HG03558 (cell line): ENCODE results near the gene SIVA1.

Experiments used
- ATAC-seq: cut with Tn5 transposase; IDR thresholded peaks from one replicate; pipeline ENCODE4 v1.9.1; 2021; ENCODE audit warnings: moderate number of reproducible peaks; ENCODE audit not compliant: unreplicated experiment; ENCODE audit errors: extremely low read depth

The SIVA1 gene

GRCh38 chr14:104734051-104734587 is 18.8 kb upstream of the SIVA1 start:
- no peak for ATAC-seq

DNA sequence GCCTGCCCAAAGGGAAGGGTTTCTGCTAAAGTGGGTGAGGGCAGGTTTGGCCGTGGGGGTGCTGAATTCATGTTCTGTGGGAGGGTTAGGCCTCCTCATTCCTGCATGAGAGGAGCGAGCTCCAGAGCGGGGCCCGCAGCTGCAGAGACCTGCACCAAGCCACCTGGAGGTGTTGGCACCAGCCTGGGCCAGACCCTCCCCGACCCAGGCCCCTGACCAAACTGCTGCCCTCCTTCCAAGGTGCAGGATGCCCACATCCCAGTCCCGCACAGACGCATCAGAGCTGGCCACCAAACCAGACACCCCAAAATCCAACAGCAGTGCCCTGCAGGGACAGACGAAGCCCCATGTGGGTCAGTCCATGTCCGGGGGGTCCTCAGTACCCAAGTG is 18.4 kb upstream of the SIVA1 start:
- ATAC-seq, result no peak

- no peak for ATAC-seq
Measured at GRCh38 chr14:104734991-104735779, 17.8 kb upstream of the SIVA1 start.

- no peak for ATAC-seq
Measured at GRCh38 chr14:104735830-104736642, 16.9 kb upstream of the SIVA1 start.

GRCh38 chr14:104738375-104739019 is 14.4 kb upstream of the SIVA1 start:
- no peak for ATAC-seq

GRCh38 chr14:104739026-104739425 is 13.9 kb upstream of the SIVA1 start:
- ATAC-seq, result no peak

DNA sequence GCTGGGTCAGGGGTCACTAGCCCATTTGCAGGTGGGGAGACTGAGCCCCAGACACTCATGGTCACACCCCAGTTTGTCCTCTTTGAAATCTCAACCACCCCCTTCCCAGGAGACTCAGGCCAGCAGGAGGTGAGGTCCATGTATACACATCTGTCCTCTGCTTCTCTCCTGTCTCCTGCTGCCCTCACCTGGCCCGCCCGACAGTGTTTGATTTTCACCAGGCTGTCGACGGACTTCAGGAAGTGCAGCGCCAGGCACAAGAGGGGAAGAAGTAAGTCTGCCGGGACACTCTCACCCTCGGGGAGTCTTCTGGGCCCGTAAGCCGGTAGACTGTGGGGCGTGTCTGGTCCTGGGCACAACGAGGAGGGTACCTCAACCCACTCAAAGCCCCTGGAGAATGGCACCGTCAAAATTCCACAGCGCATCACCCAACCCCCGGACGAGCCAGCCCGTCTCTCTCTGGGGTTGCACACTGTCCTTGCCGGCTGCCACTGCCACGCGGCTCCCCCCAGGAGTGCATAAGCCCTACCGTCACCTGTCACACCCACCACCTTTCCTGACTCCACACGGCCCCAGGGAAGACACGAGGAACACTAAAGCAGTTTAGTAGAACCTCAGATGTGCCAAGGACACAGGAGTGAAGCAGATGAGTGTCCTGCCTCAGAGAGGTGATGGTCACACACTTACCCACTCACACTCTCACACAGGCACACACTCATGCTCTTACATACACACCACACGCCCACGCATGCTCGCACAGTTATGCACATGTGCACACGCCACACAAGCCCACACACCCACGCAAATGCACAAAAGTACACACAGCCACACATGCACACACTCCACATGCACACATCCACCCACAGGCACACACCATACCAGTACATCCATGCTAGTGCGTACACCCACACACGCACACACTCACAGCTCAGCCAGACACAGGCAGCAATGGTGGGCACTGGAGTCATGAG is 13.1 kb upstream of the SIVA1 start:
- no peak for ATAC-seq

DNA sequence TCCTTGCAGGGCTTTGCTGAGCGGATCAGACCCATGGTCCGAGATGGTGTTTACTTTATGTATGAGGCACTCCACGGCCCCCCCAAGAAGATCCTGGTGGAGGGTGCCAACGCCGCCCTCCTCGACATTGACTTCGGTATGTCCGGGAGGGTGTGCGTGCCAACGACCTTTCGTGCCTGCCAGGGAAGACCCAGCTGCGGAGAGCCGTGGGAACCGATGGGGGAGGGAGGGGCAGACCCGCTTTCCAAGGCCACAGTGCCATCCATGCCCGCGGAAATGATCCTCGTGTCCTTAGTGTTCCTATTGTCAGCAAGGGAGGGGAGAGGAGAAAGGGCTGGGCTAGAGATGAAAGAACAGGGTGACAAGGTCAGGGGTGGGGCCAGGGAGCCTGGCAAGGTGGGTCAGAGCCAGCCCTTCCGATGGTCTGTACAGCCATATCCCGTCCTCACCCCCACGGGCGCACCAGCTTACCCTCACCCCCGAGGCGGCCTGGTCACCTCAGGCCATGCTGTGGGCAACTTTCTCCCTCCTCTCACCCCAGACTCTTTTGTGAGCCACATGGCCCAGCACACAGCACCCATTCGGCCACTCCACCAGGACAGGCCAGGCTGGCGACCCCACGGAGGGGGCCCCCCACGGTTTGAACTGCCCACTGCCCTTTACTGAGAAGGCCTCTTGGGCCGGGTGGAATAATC is 11.7 kb upstream of the SIVA1 start:
- ATAC-seq, result no peak

- ATAC-seq, result no peak
Measured at GRCh38 chr14:104741803-104742251, 11.1 kb upstream of the SIVA1 start.

DNA sequence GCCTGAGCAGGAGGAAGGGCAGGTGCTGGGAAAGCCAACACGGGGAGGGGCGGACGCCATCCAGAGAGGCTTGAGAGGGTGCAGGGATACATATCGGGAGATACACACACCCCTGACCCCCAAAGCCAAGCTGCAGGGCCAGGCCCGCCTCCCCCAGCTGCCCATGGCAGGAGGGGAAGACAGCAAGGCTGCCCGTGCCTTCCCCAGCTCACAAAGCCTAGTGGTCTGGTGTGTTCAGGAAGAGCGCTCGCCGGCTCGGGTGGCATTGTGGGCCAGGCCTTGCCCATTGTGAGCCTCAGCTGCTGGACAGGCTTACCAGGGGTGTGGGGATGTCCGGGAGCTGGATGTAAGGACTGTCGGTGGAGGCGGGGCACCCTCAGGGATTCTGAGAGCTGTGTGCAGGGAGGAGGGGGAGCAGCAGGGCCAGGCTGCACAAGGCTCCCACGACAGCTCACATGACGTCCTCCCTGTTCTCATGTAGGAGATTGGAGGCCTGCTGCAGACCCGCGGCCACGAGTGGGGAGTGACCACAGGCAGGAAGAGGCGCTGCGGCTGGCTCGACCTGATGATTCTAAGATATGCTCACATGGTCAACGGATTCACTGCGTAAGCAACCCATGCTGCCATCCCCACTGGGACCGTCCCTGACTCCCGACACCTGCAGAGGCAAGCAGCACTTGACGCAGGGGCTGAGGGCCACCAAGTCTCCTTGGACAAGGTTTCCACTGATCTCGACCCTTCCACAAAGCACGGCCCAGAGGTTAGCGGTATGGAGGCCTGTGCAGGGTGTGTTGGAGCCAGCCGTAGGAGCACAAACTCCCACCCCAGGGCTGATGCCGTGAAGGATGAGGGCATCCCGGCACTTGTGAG is 10.1 kb upstream of the SIVA1 start:
- no peak for ATAC-seq

GRCh38 chr14:104743461-104744380 is 9.2 kb upstream of the SIVA1 start:
- no peak for ATAC-seq

DNA sequence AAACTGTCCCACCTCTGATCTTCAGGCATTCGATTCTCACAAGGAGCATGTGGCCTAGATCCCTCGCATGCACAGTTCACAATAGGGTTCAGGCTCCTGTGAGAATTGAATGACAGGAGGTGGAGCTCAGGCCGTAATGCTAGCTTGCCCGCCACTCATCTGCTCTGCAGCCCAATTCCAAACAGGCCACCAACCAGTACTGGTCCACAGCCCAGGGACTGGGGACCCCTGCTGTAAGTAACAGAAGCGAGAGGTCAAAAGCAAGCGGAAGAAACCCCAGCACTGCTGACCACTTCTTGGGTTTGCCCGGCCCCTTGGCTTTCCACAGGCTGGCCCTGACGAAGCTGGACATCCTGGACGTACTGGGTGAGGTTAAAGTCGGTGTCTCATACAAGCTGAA is 8.5 kb upstream of the SIVA1 start:
- ATAC-seq, result no peak

GRCh38 chr14:104745431-104745830 is 7.5 kb upstream of the SIVA1 start:
- ATAC-seq, result no peak

DNA sequence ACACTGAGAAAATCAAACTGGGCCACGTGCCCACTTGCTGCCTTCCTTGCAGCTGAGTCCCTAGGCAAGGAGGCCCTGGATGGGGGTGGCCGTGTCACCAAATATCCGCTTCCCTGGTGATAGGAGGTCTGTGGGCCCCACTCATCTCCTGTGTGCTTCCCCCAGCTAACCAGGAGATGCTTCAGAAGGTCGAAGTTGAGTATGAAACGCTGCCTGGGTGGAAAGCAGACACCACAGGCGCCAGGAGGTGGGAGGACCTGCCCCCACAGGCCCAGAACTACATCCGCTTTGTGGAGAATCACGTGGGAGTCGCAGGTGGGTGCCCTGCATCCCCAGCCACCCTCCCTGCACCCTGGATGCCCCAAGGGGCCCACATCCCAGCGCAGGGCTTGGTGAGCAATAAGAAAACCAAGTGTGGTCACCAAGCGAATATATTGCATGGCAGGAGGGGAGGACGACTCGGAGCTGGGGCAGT is 6.8 kb upstream of the SIVA1 start:
- ATAC-seq, result no peak

GRCh38 chr14:104746934-104747481 is 5.9 kb upstream of the SIVA1 start:
- no peak for ATAC-seq

DNA sequence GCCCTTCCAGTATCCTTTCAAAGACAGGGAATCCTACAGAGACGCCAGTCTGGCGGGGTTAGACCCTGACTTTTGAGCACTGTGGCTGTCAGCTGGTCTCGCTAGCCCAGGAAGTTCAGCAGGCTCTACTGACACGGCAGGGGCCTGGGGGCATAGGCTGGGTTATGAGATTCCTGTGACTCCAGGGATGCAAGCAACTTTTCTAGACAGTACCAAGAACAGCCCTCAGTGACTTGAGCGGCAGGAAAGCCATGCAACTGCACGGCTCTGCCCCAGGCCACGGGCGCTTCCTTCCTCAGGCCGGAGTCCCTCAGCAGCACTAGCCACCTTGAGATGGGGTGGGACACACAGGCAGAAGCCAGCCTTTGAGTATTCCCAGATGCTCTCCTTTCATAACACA is 5.1 kb upstream of the SIVA1 start:
- no peak for ATAC-seq
